HG02852 (cell line): ENCODE results near the gene AGFG1.
"Not testable (repeated sequence)": the region's sequence is repeated elsewhere in the genome, so short reads cannot be mapped to it uniquely, and the experiment has no call there.

Experiments
- ATAC-seq: cut with Tn5 transposase; IDR thresholded peaks from one replicate; pipeline ENCODE4 v1.9.1; 2021; ENCODE audit warnings: mild to moderate bottlenecking, moderate library complexity; ENCODE audit not compliant: unreplicated experiment

Gene AGFG1

GRCh38 chr2:227598835-227599503 is 127.0 kb downstream of the AGFG1 start, which contains the start of gene SCYGR2:
SCYGR2 (plus strand) TSS chr2:227598893; CDS start chr2:227598893, 0 bp downstream.
- ATAC-seq, result not testable (repeated sequence)

GRCh38 chr2:227602358-227602757 is 130.4 kb downstream of the AGFG1 start:
- ATAC-seq, result no peak

- ATAC-seq, result no peak
These were observed 134.5 kb downstream of the AGFG1 start for GRCh38 chr2:227606476-227606875.

- no peak for ATAC-seq
These were observed 136.0 kb downstream of the AGFG1 start for GRCh38 chr2:227607941-227608340.

- peak; percentile 37 for ATAC-seq
These were observed 136.8 kb downstream of the AGFG1 start for GRCh38 chr2:227608561-227609338.

- no peak for ATAC-seq
These were observed 138.2 kb downstream of the AGFG1 start for GRCh38 chr2:227610123-227610522.
